Iris pigment epithelial cell (primary cell): Measurements from ENCODE around the gene VPS72.
"Not testable (repeated sequence)": the region's sequence is repeated elsewhere in the genome, so short reads cannot be mapped to it uniquely, and the experiment has no call there.

ENCODE experiments used
- DNase-seq: peaks from one replicate; pipeline ENCODE4 v3.0.0-alpha.2; 2011; ENCODE audit warnings: low read depth

Gene VPS72

GRCh38 chr1:151189637-151190445 is at the start of gene VPS72:
VPS72 (minus strand) TSS chr1:151190197; CDS start chr1:151190121, 76 bp downstream.
- DNase-seq: peak; percentile 93

- DNase-seq: peak; percentile 78
Measured at GRCh38 chr1:151238467-151238739, 48.4 kb upstream of the VPS72 start.

- DNase-seq: no peak
Measured at GRCh38 chr1:151237678-151238466, 47.9 kb upstream of the VPS72 start.

GRCh38 chr1:151235235-151235634 is 45.2 kb upstream of the VPS72 start:
- DNase-seq: no peak

GRCh38 chr1:151222130-151222529 is 32.1 kb upstream of the VPS72 start:
- DNase-seq: peak; percentile 9

GRCh38 chr1:151221616-151222015 is 31.6 kb upstream of the VPS72 start:
- DNase-seq: no peak

GRCh38 chr1:151213560-151213959 is 23.6 kb upstream of the VPS72 start:
- no peak for DNase-seq

- DNase-seq: peak; percentile 70
Measured at GRCh38 chr1:151211972-151212705, 22.1 kb upstream of the VPS72 start.

- peak; percentile 53 for DNase-seq
Measured at GRCh38 chr1:151210830-151211229, 20.8 kb upstream of the VPS72 start.

- DNase-seq: not testable (repeated sequence)
Measured at GRCh38 chr1:151205381-151205965, 15.5 kb upstream of the VPS72 start.

GRCh38 chr1:151199873-151200581 is 10.0 kb upstream of the VPS72 start:
- DNase-seq: peak; percentile 93

- DNase-seq: peak; percentile 97
Measured at GRCh38 chr1:151198254-151199127, 8.5 kb upstream of the VPS72 start, which contains the start of gene PIP5K1A. PIP5K1A (plus strand) TSS chr1:151198552; CDS start chr1:151198997, 445 bp downstream.

GRCh38 chr1:151197863-151198253 is 7.9 kb upstream of the VPS72 start:
- DNase-seq: no peak

GRCh38 chr1:151196292-151196800 is 6.3 kb upstream of the VPS72 start:
- peak; percentile 82 for DNase-seq

- DNase-seq: peak; percentile 92
Measured at GRCh38 chr1:151194894-151195594, 5.0 kb upstream of the VPS72 start.

- no peak for DNase-seq
Measured at GRCh38 chr1:151193856-151194255, 3.9 kb upstream of the VPS72 start.

- no peak for DNase-seq
Measured at GRCh38 chr1:151193304-151193703, 3.3 kb upstream of the VPS72 start.

- no peak for DNase-seq
Measured at GRCh38 chr1:151192047-151192446, 2.0 kb upstream of the VPS72 start.

GRCh38 chr1:151188667-151189066 is 1.3 kb downstream of the VPS72 start:
- not testable (repeated sequence) for DNase-seq

GRCh38 chr1:151187205-151187604 is 2.8 kb downstream of the VPS72 start:
- no peak for DNase-seq
